ENCODE data around the gene RNU6-7.

DNA sequence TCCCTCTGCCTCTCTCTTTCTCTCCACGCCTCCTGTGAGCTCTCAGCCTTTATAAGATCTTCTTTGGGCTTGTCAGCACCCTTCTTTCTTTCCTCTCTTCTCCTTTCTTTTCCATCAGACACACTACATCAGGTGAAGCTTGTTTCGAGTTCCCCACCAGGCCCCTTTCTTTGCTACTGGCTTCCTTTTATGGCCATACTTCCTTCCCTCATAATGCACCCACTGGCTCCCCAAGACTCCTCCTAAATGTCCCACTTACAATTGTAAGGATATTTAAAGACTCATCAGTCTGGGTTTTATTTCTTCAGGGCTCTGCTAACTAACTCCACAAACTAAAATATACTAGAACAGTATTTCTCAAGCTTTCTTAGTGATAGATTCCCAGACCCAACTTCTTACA lies 4.7 kb downstream of the RNU6-7 start:
- TF ChIP-seq, protein P1, sequence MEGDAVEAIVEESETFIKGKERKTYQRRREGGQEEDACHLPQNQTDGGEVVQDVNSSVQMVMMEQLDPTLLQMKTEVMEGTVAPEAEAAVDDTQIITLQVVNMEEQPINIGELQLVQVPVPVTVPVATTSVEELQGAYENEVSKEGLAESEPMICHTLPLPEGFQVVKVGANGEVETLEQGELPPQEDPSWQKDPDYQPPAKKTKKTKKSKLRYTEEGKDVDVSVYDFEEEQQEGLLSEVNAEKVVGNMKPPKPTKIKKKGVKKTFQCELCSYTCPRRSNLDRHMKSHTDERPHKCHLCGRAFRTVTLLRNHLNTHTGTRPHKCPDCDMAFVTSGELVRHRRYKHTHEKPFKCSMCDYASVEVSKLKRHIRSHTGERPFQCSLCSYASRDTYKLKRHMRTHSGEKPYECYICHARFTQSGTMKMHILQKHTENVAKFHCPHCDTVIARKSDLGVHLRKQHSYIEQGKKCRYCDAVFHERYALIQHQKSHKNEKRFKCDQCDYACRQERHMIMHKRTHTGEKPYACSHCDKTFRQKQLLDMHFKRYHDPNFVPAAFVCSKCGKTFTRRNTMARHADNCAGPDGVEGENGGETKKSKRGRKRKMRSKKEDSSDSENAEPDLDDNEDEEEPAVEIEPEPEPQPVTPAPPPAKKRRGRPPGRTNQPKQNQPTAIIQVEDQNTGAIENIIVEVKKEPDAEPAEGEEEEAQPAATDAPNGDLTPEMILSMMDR (conservative IDR thresholded peaks at IDR 0.05) = no peak
- no peak for TF ChIP-seq EZH2 (IDR thresholded peaks at IDR 0.05; ENCODE audit: low read depth)

All from PC-9 (cell line).